H1 (cell line): Measurements from ENCODE around the gene RPP14. TPM values are rescaled to one million over a fixed set of nuclear protein-coding genes. Genes with fewer than 3 reads are reported as not detected.

Experiments used
- CTCF ChIA-PET: fragments of 300-600 bp; sonication (Branson Sonifier 250); formaldehyde crosslinking; loops from one replicate; lab custom pipeline; 2021; ENCODE audit not compliant: partially characterized antibody; lab: Charles Lee
- POLR2A ChIA-PET: fragments of 300-600 bp; sonication (Branson Sonifier 250); formaldehyde crosslinking; loops from one replicate; lab custom pipeline; 2021; ENCODE audit warnings: inconsistent platforms; ENCODE audit not compliant: partially characterized antibody; lab: Charles Lee
- DNase-seq, 2 experiments: peaks; one replicate each; pipeline versions ENCODE4 v3.0.0 to v3.0.0-alpha.2; 2010 to 2022; ENCODE audit warnings: low spot score in 2 of 2, low read depth in 1 of 2, mixed read lengths in 1 of 2
- FAIRE-seq: peaks from 2 replicates; lab custom pipeline; 2011; peaks lifted over from hg19 to GRCh38; lab: Jason Lieb, UNC
- H2AFZ ChIP-seq: 2 replicates; pipeline ENCODE4 v1.8.1; 2012; ENCODE audit warnings: low read length, inconsistent platforms
- H2AK5ac ChIP-seq: 2 replicates; pipeline ENCODE4 v1.6.1; 2013; ENCODE audit warnings: low read depth, low read length
- H2BK120ac ChIP-seq: replicated peaks from 2 replicates; pipeline ENCODE3; 2013; ENCODE audit warnings: low read depth, low read length, inconsistent platforms
- H2BK12ac ChIP-seq: 2 replicates; pipeline ENCODE4 v1.6.1; 2013; ENCODE audit warnings: low read depth, low read length
- H2BK15ac ChIP-seq: 2 replicates; pipeline ENCODE4 v1.6.1; 2013; ENCODE audit warnings: low read length
- H2BK20ac ChIP-seq: 2 replicates; pipeline ENCODE4 v1.6.1; 2013; ENCODE audit warnings: low read length
- H2BK5ac ChIP-seq: 2 replicates; pipeline ENCODE4 v1.6.1; 2013; ENCODE audit warnings: low read depth, low read length
- H3K14ac ChIP-seq: 2 replicates; pipeline ENCODE4 v1.6.1; 2013; ENCODE audit warnings: inconsistent platforms; ENCODE audit not compliant: insufficient read length
- H3K18ac ChIP-seq: 2 replicates; pipeline ENCODE4 v1.6.1; 2013; ENCODE audit warnings: low read length; ENCODE audit errors: extremely low read depth
- H3K23ac ChIP-seq: 2 replicates; pipeline ENCODE4 v1.6.1; 2013; ENCODE audit warnings: inconsistent platforms; ENCODE audit not compliant: insufficient read length
- H3K23me2 ChIP-seq: 2 replicates; pipeline ENCODE4 v1.6.1; 2013; ENCODE audit warnings: low read depth, low read length
- H3K27ac ChIP-seq: 2 replicates; pipeline ENCODE4 v1.6.1; 2011; ENCODE audit warnings: low read depth, low read length, inconsistent platforms
- H3K27me3 ChIP-seq, 4 experiments: replicated peaks in 1 of 4; 1 replicate in 1 of 4; 2 replicates in 3 of 4; pipeline versions ENCODE4 v1.6.1 to v1.8.1; 2011 to 2013; ENCODE audit warnings: low read length in 3 of 4, mild to moderate bottlenecking in 3 of 4, inconsistent platforms in 2 of 4, mixed read lengths in 2 of 4, moderate library complexity in 1 of 4; ENCODE audit not compliant: control insufficient read depth in 3 of 4, insufficient read depth in 3 of 4; ENCODE audit errors: extremely low read depth in 1 of 4
- H3K36me3 ChIP-seq, 4 experiments: 2 replicates each; pipeline versions ENCODE4 v1.6.1 to v1.8.1; 2011 to 2013; ENCODE audit warnings: mild to moderate bottlenecking in 4 of 4, low read length in 3 of 4, moderate library complexity in 2 of 4, control low read depth in 1 of 4, inconsistent platforms in 1 of 4; ENCODE audit not compliant: insufficient read depth in 4 of 4, control insufficient read depth in 2 of 4
- H3K4ac ChIP-seq: replicated peaks from 2 replicates; pipeline ENCODE3; 2013; ENCODE audit warnings: low read length, low read depth, mixed read lengths, inconsistent platforms; ENCODE audit not compliant: insufficient read length
- H3K4me1 ChIP-seq, 4 experiments: replicated peaks in 1 of 4; 1 replicate in 1 of 4; 2 replicates in 3 of 4; pipeline versions ENCODE4 v1.6.1 to v1.8.1; 2011 to 2013; ENCODE audit warnings: low read length in 3 of 4, inconsistent platforms in 2 of 4, mixed read lengths in 1 of 4; ENCODE audit not compliant: insufficient read depth in 4 of 4, control insufficient read depth in 3 of 4
- H3K4me2 ChIP-seq, 2 experiments: 2 replicates each; pipeline versions ENCODE4 v1.6.1 to v1.8.1; 2011 to 2013; ENCODE audit warnings: low read depth in 2 of 2, low read length in 2 of 2, control low read depth in 1 of 2, inconsistent platforms in 1 of 2, mild to moderate bottlenecking in 1 of 2; ENCODE audit not compliant: insufficient read depth in 1 of 2
- H3K4me3 ChIP-seq, 4 experiments: fragments of 200-600, 300-600 bp in 1 of 4; sonication (generic), shearing (Covaris generic), sonication (Bioruptor Twin) in 1 of 4; 2 replicates each; pipeline versions ENCODE4 v1.5.1 to v1.8.1; 2011 to 2016; ENCODE audit warnings: low read length in 4 of 4, low read depth in 3 of 4, control low read depth in 2 of 4, inconsistent platforms in 2 of 4, mild to moderate bottlenecking in 2 of 4, mixed read lengths in 1 of 4, moderate library complexity in 1 of 4; ENCODE audit not compliant: insufficient read depth in 2 of 4; ENCODE audit errors: extremely low read depth in 1 of 4
- H3K56ac ChIP-seq: replicated peaks from 2 replicates; pipeline ENCODE3; 2013; ENCODE audit warnings: low read depth, mild to moderate bottlenecking, mixed read lengths, low read length, inconsistent platforms; ENCODE audit not compliant: insufficient read length
- H3K79me1 ChIP-seq: 2 replicates; pipeline ENCODE4 v1.6.1; 2013; ENCODE audit warnings: low read depth, low read length, control low read depth
- H3K79me2 ChIP-seq, 2 experiments: 2 replicates each; pipeline versions ENCODE4 v1.6.1 to v1.8.1; 2012 to 2013; ENCODE audit warnings: low read length in 2 of 2, mild to moderate bottlenecking in 2 of 2, inconsistent platforms in 1 of 2; ENCODE audit not compliant: insufficient read depth in 2 of 2, control insufficient read depth in 1 of 2
- H3K9ac ChIP-seq, 4 experiments: replicated peaks in 1 of 4; 1 replicate in 1 of 4; 2 replicates in 3 of 4; pipeline versions ENCODE4 v1.6.1 to v1.8.1; 2011 to 2013; ENCODE audit warnings: low read depth in 3 of 4, low read length in 3 of 4, control low read depth in 2 of 4, mild to moderate bottlenecking in 2 of 4, moderate library complexity in 2 of 4, inconsistent platforms in 1 of 4; ENCODE audit errors: extremely low read depth in 1 of 4
- H3K9me3 ChIP-seq, 2 experiments: 2 replicates each; pipeline versions ENCODE4 v1.6.1 to v1.8.1; 2012 to 2013; ENCODE audit warnings: mild to moderate bottlenecking in 2 of 2, moderate library complexity in 2 of 2, control low read depth in 1 of 2, inconsistent platforms in 1 of 2, low read depth in 1 of 2, low read length in 1 of 2, mixed read lengths in 1 of 2; ENCODE audit not compliant: insufficient read depth in 2 of 2
- H4K20me1 ChIP-seq, 2 experiments: replicated peaks in 1 of 2; 2 replicates each; pipeline versions ENCODE3 to v1.8.1; 2011 to 2013; ENCODE audit warnings: inconsistent platforms in 2 of 2, low read length in 2 of 2, mild to moderate bottlenecking in 1 of 2; ENCODE audit not compliant: insufficient read depth in 2 of 2, control insufficient read depth in 1 of 2
- H4K5ac ChIP-seq: 2 replicates; pipeline ENCODE4 v1.6.1; 2013; ENCODE audit warnings: low read length, low read depth, mixed read lengths, inconsistent platforms; ENCODE audit not compliant: insufficient read length
- H4K8ac ChIP-seq: 2 replicates; pipeline ENCODE4 v1.8.0; 2013; ENCODE audit warnings: mild to moderate bottlenecking, moderate library complexity, low read length, inconsistent platforms; ENCODE audit not compliant: insufficient read depth; ENCODE audit errors: extremely low read depth
- H4K91ac ChIP-seq: replicated peaks from 2 replicates; pipeline ENCODE3; 2013; ENCODE audit warnings: low read length, mixed read lengths, inconsistent platforms; ENCODE audit not compliant: insufficient read length
- EZH2 ChIP-seq: fragments of 200-600 bp; sonication (generic); IDR thresholded peaks from 2 replicates; pipeline ENCODE4 v1.7.1; 2012; ENCODE audit warnings: low read depth, mild to moderate bottlenecking, moderate library complexity, low read length, inconsistent platforms; ENCODE audit not compliant: severe bottlenecking
- NANOG ChIP-seq: IDR thresholded peaks from 2 replicates; pipeline ENCODE4 v1.6.1; 2011; ENCODE audit warnings: low read length, low read depth, mild to moderate bottlenecking, inconsistent platforms; ENCODE audit not compliant: insufficient read depth, poor library complexity, severe bottlenecking
- RAD21 ChIP-seq, 2 experiments: IDR thresholded peaks in 1 of 2; conservative IDR thresholded peaks in 1 of 2; 2 replicates each; pipeline ENCODE4 v1.6.1; 2011; ENCODE audit warnings: low read depth in 2 of 2, low read length in 2 of 2, improper control_type of control experiment in 1 of 2, inconsistent platforms in 1 of 2, mild to moderate bottlenecking in 1 of 2, moderate library complexity in 1 of 2
- SP2 ChIP-seq: IDR thresholded peaks from 2 replicates; pipeline ENCODE4 v1.6.1; 2012; ENCODE audit warnings: mild to moderate bottlenecking, low read length, inconsistent platforms
- SUZ12 ChIP-seq: fragments of 200-600 bp; sonication (generic); IDR thresholded peaks from 2 replicates; pipeline ENCODE4 v1.6.1; 2012; ENCODE audit warnings: mild to moderate bottlenecking, inconsistent platforms, low read length, moderate library complexity, mixed read lengths
- TBP ChIP-seq: IDR thresholded peaks from 2 replicates; pipeline ENCODE4 v1.6.1; 2011; ENCODE audit warnings: low read depth, low read length, improper control_type of control experiment
- WGBS, 2 experiments: shearing (Covaris generic) in 1 of 2; methylation state at CpG; one replicate each; pipeline versions ENCODE4 v1.1.6 to v1.1.7; 2013 to 2015; ENCODE audit warnings: low lambda C conversion rate in 2 of 2, mixed read lengths in 2 of 2, inconsistent platforms in 1 of 2, low coverage in 1 of 2, missing lambda C conversion rate in 1 of 2; ENCODE audit not compliant: insufficient replicate concordance in 2 of 2, insufficient coverage in 1 of 2, insufficient read length in 1 of 2; ENCODE audit errors: extremely low coverage in 1 of 2, missing lambda C conversion rate in 1 of 2; 5-methylcytosine and 5-hydroxymethylcytosine counted together
- polyA plus RNA-seq, 7 experiments: library from polyadenylated mRNA; depleted of rRNA in 3 of 7; stranded (reverse) in 5 of 7; unstranded in 2 of 7; fragments of >200 nt in 5 of 7; fragments of 200-250 nt in 2 of 7; gene quantifications; 1 replicate in 5 of 7; 2 replicates in 1 of 7; 4 replicates in 1 of 7; pipeline versions ENCODE4 v1.2.1 to v1.2.3, GENCODE V29; 2011 to 2013; ENCODE audit warnings: missing spikeins in 2 of 7, mixed read lengths in 2 of 7
- total RNA-seq: library from RNA; stranded (reverse); fragmentation: NEBNext Ultra II Directional; extraction: Animal tissue kit (Norgen Biotek cat#: 25700); gene quantifications from 2 replicates; pipeline ENCODE4 v1.2.1, GENCODE V29; 2021

RPP14 gene
- total and polyA plus RNA-seq, 2 of the 8 experiments (the other 6 are each of a cell fraction or from before 2014, with no cell fraction given) = 11.7 to 23.4 TPM

- H3K27me3 ChIP-seq = no peaks in the 10 kb centered on the region
- H2BK5ac ChIP-seq = no peak overlapping the region
- H3K23me2 ChIP-seq = no peaks in the 10 kb centered on the region; the same call in 1 of the 2 replicates
- ChIA-PET POLR2A (interaction anchor here (3.2 kb wide), 1 partner anchor 25 kb away, joined by 11 read pairs; the partner anchor contains the start of genes HTD2 and RPP14), CTCF (interaction anchor here (0.9 to 1.1 kb wide), 3 partner anchors 10 to 93 kb away, joined by 3 to 6 read pairs (median 4); no protein-coding TSS in a partner anchor)
- no peaks in the 10 kb centered on the region for H3K79me1 ChIP-seq
- H3K56ac ChIP-seq = no peak overlapping the region
- H4K5ac ChIP-seq = no peak overlapping the region
- no peak overlapping the region for H4K8ac ChIP-seq
- H2BK20ac ChIP-seq = no peak overlapping the region
- no peak overlapping the region for H3K23ac ChIP-seq
- H2BK12ac ChIP-seq = no peak overlapping the region
- no peaks in the 10 kb centered on the region; a peak in 1 of 7 replicates for H3K4me1 ChIP-seq
- no peak overlapping the region for H2AFZ ChIP-seq
- no peak overlapping the region for H3K14ac ChIP-seq
- no peak for FAIRE-seq
- TF ChIP-seq SUZ12 (no peak), TBP (no peak), EZH2 (no peak), NANOG (no peak), SP2 (no peak), RAD21 (IDR thresholded peaks at IDR 0.05 in 1 of 2, conservative IDR thresholded peaks at IDR 0.05 in 1 of 2; ENCODE audit: low read depth in 2 of 2, low read length in 2 of 2) (no peak)
- H3K79me2 ChIP-seq = no peaks in the 10 kb centered on the region
- no peaks in the 10 kb centered on the region for H3K36me3 ChIP-seq
- H2BK120ac ChIP-seq = no peak overlapping the region
- H3K4me3 ChIP-seq = no peak overlapping the region
- no peak overlapping the region for H2AK5ac ChIP-seq
- no peaks in the 10 kb centered on the region; a peak in 1 of 4 replicates for H3K9me3 ChIP-seq
- no peak overlapping the region for H3K18ac ChIP-seq
- H3K27ac ChIP-seq = no peak overlapping the region
- H3K4ac ChIP-seq = no peak overlapping the region
- no peak overlapping the region for H2BK15ac ChIP-seq
- no peak overlapping the region for H4K91ac ChIP-seq
- H3K4me2 ChIP-seq = no peak overlapping the region
- 70% methylated on average over 7 of the region's 7 CpGs; no CpG with 5 or more reads in 1 of the 2 experiments for WGBS, 2 experiments
- no peak overlapping the region for H3K9ac ChIP-seq
- no peaks in the 10 kb centered on the region for H4K20me1 ChIP-seq
- no peak for DNase-seq
Observed at GRCh38 chr3:58281069-58281468, 25.0 kb upstream of the RPP14 start.
